Fibroblast of the aortic adventitia (primary cell): ENCODE measurements around the gene KIF1B. TPM values are rescaled to one million over a fixed set of nuclear protein-coding genes. Genes with fewer than 3 reads are reported as not detected.
A peak's percentile ranks its signal among the peaks of the same experiment; 100 is the strongest.

ENCODE experiments used
- DNase-seq: peaks from one replicate; pipeline ENCODE4 v3.0.0-alpha.2; 2010; ENCODE audit warnings: low read depth
- H3K4me3 ChIP-seq: 2 replicates; pipeline ENCODE4 v1.5.1; 2011; ENCODE audit warnings: low read depth, mild to moderate bottlenecking, control low read depth, low read length, moderate library complexity
- CTCF ChIP-seq: IDR thresholded peaks from 2 replicates; pipeline ENCODE4 v1.5.1; 2011; ENCODE audit warnings: mild to moderate bottlenecking, low read length, control low read depth, inconsistent platforms; ENCODE audit not compliant: insufficient read depth
- total RNA-seq: library from RNA; depleted of rRNA; stranded (reverse); fragments of >200 nt; gene quantifications from 2 replicates; pipeline ENCODE4 v1.2.3, GENCODE V29; 2012; ENCODE audit warnings: low replicate concordance

KIF1B gene
- total RNA-seq, 1 donor: 34.8 TPM

- DNase-seq: no peak
- no peak for TF ChIP-seq CTCF
- H3K4me3 ChIP-seq: peak overlapping the region; percentile 76
Observed at GRCh38 chr1:10209590-10209904, 823 bp upstream of the KIF1B start.

- peak overlapping the region; percentile 95 for H3K4me3 ChIP-seq
- no peak for TF ChIP-seq CTCF
- DNase-seq: peak; percentile 98
Observed at GRCh38 chr1:10210841-10211804, 753 bp downstream of the KIF1B start.

GRCh38 chr1:10211805-10212410 lies 1.5 kb downstream of the KIF1B start:
- TF ChIP-seq CTCF: no peak
- H3K4me3 ChIP-seq: peak overlapping the region; percentile 95

GRCh38 chr1:10212476-10212875 lies 2.1 kb downstream of the KIF1B start:
- no peak for DNase-seq
- TF ChIP-seq CTCF: no peak
- peak overlapping the region; percentile 95 for H3K4me3 ChIP-seq

More at GRCh38 chr1:10211805-10212410, 1.5 kb downstream of the KIF1B start:
- no peak for DNase-seq

GRCh38 chr1:10213186-10213705 lies 2.9 kb downstream of the KIF1B start:
- no peak for TF ChIP-seq CTCF
- DNase-seq: no peak
- H3K4me3 ChIP-seq: no peak overlapping the region

GRCh38 chr1:10216090-10216749 lies 5.8 kb downstream of the KIF1B start:
- TF ChIP-seq CTCF: no peak
- DNase-seq: no peak
- no peak overlapping the region for H3K4me3 ChIP-seq
